Measurements from ENCODE around the gene GALNT5.

Gene GALNT5

GRCh38 chr2:157287160-157287559 is 29.7 kb downstream of the GALNT5 start:
- no peak for DNase-seq (ENCODE audit: low read depth in 2 of 2)

DNA sequence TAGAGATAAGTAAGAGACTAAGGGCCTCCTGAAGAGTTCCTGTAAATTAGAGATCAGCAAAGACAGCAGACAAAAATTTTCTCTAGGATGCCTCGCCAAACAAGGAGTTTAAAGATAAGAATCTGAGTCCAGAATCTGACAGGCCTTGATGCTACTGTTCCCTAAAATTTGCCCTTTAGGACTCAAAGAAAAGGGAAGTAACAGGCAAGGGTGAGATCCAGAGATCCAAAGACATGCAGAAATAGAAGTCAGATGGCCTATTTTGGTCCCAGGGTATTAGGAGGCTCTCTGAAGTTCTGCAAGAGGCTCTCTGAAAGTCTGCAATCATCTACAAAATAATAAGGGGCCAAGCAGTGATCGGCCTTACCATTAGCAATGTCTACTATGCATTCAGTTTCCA is 33.0 kb downstream of the GALNT5 start:
- no peak for DNase-seq (ENCODE audit: low read depth in 2 of 2)

DNA sequence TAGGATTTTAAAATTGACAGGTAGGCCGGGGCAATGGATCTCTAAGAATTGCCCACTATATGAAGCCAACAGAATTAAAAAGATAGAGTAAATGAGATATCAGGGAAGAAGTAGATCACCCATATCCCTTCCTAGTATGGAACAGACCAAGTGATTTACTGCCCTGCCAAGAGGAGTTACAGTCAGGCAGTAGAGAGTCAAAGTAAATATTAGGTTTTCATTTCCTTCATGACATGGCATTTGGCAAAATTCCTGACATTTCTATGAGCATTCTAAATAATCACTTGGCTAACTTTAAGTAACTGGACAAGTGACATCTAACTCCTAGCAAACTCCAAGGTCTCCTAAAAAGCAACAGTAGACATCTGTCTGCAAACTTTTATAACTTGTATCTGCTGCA is 33.5 kb downstream of the GALNT5 start:
- DNase-seq (ENCODE audit: low read depth in 2 of 2), result no peak

GRCh38 chr2:157292853-157293252 is 35.3 kb downstream of the GALNT5 start:
- no peak for DNase-seq (ENCODE audit: low read depth in 2 of 2)

- DNase-seq (ENCODE audit: low read depth in 2 of 2), result no peak
Observed at GRCh38 chr2:157296490-157296889, 39.0 kb downstream of the GALNT5 start.

DNA sequence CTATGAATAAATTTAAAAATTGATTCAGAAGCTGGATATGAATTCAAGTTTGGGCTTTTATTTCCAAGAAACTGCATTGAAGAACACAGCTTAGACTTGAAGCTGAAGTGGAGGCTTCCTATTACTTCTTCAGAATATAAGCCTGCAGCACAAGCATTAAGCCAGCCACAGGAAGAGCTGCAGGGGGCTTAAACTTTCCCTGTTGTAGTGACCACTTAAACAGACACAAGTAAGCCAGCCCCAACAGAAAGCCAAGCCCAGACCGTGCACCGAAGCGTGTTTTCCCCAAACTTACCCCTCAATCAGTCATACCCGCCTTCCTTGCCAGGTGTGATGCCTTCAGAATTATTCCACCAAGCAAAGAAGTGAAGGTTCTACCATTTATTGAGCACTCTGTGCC is 39.5 kb downstream of the GALNT5 start:
- no peak for DNase-seq (ENCODE audit: low read depth in 2 of 2)

DNA sequence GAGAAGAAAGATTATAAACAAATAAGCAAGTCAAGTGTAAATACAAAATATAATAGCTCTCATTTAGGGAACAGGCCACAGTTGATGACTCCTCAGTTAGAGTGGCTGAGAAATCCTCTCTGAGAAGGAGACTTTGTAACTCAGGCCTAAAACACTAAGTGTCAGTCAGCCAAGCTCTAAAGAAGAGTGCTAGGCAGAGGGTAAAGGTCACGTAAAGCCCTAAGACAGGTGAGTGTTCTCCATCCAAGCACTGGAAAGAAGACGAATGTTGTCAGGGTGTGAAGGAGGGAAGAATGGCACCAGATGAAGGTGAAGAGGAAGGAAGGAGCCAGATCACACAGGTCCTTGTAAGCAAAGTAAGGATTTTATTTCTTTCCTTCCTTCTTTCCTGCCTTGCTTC is 43.8 kb downstream of the GALNT5 start:
- no peak for DNase-seq (ENCODE audit: low read depth in 2 of 2)

DNA sequence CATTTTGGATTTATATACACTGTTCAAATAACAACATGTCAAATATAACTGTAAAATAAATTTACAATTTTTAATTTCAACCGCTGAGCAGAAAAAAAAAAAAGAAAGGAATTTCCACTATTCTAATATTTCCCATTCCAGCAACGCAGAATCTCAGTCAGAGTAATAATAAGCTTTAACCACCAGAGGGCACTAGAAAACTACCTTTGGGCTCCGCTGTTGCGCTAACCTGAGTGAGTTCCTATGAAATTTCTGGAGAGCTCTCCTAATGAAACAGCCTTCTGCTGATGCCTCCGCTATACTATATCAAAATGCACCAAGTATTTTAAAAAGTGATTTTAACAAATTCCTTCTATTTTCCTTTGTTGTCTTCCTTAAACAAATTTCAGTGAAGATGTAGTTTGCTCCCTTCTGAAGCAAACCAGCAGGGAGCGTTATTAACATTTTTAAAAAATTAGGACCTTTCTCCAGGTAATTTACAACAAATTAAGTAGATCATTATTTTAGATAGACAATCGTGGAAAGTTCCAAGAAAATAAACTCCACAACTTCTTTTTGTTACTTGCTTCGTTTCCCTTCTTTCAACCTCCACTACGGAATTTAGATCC is 45.1 kb downstream of the GALNT5 start:
- DNase-seq (ENCODE audit: low read depth in 2 of 2), result peak in 1 of 2 donors; percentile 9

- no peak for DNase-seq (ENCODE audit: low read depth in 2 of 2)
Observed at GRCh38 chr2:157303612-157304011, 46.1 kb downstream of the GALNT5 start.

DNA sequence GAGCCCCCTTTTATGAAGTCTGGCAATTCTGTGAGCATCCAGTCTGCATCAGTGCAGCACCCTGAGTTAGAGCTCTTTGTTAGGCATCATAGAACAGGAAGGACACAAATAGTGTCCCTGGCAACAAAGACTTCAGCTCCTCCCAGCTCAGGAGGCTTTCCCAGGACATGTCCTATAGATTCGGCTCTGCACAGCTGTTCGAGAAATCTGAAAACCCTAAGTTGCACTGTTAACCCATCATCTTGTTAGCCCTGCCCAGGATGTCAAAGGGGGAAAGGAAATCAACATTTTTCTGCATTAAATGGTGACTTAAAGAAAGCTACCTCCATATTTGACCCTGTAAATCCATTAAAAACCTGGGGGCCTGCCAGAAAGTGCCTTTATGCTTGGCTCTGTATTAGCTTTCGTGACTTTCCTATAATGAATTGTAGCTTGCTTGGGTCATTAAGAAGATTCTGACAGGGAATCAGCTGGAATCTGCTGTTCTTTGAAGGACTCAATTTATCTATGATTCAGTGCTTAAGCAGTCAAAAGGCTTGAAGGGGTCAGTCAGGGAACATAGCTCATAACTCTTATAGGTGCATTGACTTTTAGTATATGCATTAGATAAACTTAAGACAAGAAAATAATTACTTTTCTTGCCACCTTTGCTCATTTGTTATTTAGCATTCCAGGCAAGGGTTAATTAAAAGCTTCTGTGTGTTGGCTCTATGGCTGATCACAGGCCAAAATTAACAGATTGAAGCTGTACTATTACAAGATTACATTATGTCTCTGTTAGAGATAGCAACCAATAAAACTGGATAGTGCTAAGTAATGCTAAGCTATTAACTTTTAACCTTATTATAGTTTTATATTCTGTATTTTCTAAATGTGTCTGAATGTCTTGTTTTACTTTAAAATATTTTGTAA is 47.6 kb downstream of the GALNT5 start:
- DNase-seq (ENCODE audit: low read depth in 2 of 2), result no peak

DNA sequence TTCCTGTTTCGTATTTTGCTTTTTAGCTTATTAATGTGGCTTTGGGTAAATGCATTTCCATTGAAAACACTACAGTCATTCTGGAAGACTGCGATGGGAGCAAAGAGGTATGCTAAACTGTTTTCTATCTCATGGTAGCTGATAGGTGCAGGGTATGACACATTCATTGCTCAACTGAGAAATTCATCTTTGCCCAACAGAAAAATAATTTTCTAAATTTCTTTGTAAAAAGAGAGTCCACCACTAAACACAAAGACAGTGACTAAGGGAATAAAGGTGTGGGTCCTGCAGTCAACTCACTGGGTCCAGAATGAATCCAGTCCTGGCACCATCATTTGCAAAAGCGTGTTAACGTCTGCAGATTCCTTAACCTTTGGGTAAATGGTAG is 48.2 kb downstream of the GALNT5 start:
- DNase-seq (ENCODE audit: low read depth in 2 of 2), result no peak

DNA sequence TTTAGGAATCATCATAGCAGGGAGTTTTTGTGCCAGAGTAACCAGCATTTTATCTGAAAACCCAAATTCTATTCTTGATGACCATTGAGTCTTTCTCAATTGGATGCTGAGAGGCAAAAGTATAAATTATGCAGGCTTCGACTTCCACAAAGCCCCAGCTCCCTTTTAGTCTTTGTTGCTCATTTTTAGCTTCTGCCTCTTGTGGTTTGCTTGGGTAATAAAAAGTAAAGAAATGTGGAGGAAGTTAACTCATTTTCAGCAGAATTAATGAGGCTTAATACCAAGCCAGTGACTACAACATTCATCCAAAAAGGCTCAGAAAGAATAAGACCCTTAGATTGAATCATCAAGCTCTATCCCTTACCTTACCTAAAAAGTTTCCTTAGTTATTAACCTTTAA is 49.5 kb downstream of the GALNT5 start:
- no peak for DNase-seq (ENCODE audit: low read depth in 2 of 2)

DNA sequence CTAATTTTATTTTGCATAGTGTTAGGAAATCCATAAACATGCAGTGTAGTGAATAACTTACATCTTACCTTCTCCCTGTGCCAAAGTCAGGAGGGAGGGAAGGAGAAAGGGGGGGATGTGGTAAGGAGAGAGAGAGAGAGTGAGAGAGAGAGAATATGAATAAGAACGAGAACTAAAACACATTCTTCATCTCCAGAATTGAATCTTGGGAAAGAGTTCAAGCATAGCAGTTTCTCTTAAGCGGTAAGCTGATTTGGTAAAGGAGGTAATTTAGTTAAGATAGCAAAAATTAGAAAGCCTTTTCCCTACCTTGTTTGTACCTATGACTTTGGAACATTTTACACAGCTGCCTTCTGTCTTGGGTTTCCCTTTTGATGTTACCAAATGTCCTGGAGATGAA is 52.4 kb downstream of the GALNT5 start:
- DNase-seq (ENCODE audit: low read depth in 2 of 2), result no peak

- DNase-seq (ENCODE audit: low read depth in 2 of 2), result no peak
Observed at GRCh38 chr2:157311706-157312105, 54.2 kb downstream of the GALNT5 start.

DNA sequence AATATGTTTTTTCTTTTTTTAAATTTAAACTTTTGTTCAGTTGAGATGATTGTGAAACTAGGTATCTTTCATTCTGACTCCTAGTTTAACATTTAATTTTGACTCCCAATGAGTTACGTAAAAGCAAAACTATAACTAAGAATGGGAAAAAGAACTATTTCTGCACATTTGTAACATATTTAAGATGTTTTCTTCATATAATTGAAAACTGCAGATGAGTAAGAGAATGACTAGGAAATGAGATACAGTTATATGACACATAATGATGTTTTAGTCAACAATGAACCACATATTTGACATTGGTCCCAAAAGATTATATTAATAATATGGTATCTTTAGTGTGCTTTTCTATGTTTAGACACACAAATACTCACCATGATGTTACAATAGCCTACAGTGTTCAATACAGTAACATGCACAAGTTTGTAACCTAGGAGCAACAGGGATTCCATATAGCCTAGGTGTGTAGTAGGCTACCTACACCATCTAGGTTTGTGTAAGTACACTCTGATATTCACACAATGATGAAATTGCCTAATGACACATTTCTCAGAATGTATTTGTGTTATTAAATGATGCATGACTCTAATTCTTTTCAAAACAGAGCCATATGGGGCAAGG is 55.5 kb downstream of the GALNT5 start:
- no peak for DNase-seq (ENCODE audit: low read depth in 2 of 2)

- DNase-seq (ENCODE audit: low read depth in 2 of 2), result no peak
Observed at GRCh38 chr2:157315901-157316300, 58.4 kb downstream of the GALNT5 start.

- DNase-seq (ENCODE audit: low read depth in 2 of 2), result no peak
Observed at GRCh38 chr2:157318884-157319283, 61.4 kb downstream of the GALNT5 start.

- DNase-seq (ENCODE audit: low read depth in 2 of 2), result no peak
Observed at GRCh38 chr2:157319795-157320194, 62.3 kb downstream of the GALNT5 start.

- DNase-seq (ENCODE audit: low read depth in 2 of 2), result no peak
Observed at GRCh38 chr2:157320409-157320808, 62.9 kb downstream of the GALNT5 start.

DNA sequence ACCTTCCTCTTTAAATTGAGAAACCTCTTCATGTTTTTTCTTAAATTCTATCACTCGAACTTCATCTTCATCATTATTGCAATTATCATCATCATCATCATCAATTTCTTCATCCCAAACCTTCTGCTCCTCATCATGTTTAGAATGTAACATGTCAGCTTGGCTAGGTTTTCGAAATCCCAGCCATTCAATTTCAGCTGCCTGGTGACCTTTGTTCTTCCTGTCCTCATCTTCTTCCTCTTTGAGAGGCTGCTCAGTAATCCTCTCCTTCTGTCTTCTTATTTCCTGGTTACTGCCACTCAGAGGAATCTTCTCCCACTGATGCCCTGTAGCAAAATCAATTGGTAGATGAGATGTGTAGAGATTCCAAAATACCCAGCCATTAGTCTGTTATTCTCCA is 64.0 kb downstream of the GALNT5 start:
- no peak for DNase-seq (ENCODE audit: low read depth in 2 of 2)

GRCh38 chr2:157322432-157322831 is 64.9 kb downstream of the GALNT5 start:
- no peak for DNase-seq (ENCODE audit: low read depth in 2 of 2)

DNA sequence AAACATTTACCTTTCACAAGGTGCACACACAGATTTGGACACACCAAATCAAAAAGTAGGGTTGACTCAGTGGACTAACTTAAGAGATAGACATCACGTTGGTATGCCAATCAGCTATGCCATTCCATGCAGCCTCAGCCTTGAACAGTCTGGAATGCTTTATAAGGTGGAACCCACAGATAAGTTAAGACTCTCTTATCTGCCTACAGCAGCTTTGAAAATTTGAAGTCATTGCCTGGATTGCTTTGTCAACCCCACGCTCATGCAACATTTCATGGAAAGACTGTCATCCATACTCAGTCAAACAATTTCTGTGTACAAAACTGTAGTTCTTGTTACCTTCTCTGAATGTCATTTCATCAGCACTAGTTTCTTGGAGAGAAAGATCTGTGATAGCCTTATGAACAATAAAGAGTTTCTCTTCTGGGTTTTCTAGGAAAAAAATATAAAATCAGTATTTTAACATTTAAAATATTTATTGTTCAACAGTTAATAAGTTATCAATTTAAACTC is 66.9 kb downstream of the GALNT5 start:
- DNase-seq (ENCODE audit: low read depth in 2 of 2), result no peak

- DNase-seq (ENCODE audit: low read depth in 2 of 2), result no peak
Observed at GRCh38 chr2:157325786-157326185, 68.3 kb downstream of the GALNT5 start, which contains the start of gene ERMN. Gene ERMN (minus strand): TSS chr2:157325824. CDS start chr2:157325642, 182 bp downstream.

Data from activated CD8-positive, alpha-beta memory T cell treated with anti-CD3 and anti-CD28 coated beads for 4 hours (primary cell).